ENCODE data around the gene INPP4B.

INPP4B gene

DNA sequence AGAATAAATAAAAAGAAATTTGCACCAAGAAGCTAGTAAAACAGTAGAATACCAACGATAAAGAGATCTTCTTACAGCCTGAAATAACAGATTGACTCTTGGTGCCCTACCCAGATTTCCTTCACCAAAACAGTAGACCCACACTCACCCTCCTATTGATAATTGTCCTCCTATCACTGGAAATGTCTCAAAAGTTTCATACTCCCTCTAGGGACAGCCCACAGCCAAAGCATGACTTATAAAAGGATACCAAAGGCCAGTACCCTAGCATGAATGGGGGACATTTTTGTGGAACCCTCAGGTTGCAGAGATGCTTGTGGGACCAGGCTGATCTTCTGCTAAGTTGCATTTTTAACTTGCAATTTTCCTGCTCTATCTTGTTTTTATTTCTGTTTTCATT lies 104.1 kb downstream of the INPP4B start:
- no peak for DNase-seq

- DNase-seq = no peak
Observed at GRCh38 chr4:142728233-142728632, 117.9 kb downstream of the INPP4B start.

GRCh38 chr4:142727149-142727548 lies 119.0 kb downstream of the INPP4B start:
- DNase-seq = no peak

GRCh38 chr4:142725886-142726285 lies 120.2 kb downstream of the INPP4B start:
- DNase-seq = no peak

GRCh38 chr4:142721187-142721586 lies 124.9 kb downstream of the INPP4B start:
- DNase-seq = no peak

- DNase-seq = no peak
Observed at GRCh38 chr4:142719854-142720541, 126.1 kb downstream of the INPP4B start.

- no peak for DNase-seq
Observed at GRCh38 chr4:142718981-142719380, 127.1 kb downstream of the INPP4B start.

- DNase-seq = no peak
Observed at GRCh38 chr4:142715727-142716126, 130.4 kb downstream of the INPP4B start.

DNA sequence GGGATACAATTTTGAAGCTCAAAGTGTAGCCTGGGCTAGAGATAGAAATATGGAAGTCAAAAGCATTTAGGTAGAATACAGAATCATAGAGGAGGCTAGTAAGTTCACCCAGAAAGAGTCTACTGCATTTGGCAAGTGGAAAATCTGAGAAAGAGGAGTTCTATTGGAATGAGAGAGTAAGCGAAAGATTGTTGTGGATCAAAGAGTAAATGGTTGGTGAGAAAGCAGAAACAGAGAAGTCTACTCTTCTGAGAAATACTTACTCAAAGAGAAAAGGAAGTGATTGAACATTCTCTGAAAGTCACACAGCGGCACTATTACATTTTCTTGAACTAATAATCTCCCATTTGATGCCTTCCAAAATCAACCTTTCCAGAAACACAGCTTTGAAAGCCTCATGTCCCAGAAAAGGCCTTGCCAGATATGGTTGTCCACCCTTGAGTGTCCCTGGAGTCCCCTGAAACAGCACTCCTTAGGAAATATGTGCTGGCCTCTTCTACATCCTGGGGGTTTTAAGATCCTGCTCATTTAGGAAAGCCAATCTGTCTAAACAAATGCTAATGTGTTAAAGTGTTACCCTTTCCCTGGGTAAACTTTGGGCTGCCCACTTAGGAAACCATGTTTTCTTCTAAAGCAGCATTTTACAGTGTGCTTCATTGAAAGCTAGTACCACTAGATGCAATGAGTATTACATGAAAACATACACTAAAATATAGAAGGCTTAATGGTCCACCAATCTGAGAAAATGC lies 132.6 kb downstream of the INPP4B start:
- no peak for DNase-seq

- DNase-seq = no peak
Observed at GRCh38 chr4:142708231-142708630, 137.9 kb downstream of the INPP4B start.

DNA sequence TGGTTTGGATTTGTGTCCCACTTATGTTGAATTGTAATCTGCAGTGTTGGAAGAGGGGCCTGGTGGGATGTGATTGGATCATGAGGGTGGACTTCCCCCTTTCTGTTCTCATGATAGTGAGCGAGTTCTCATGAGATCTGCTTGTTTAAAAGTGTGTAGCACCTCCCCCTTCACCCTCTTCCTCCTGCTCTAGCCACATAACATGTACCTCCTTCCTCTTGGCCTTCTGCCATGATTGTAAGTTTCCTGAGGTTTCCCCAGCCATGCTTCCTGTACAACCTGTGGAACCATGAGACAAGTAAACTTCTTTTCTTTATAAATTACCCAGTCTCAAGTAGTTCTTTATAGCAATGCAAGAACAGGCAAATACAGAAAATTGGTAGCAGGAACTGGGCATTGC lies 138.7 kb downstream of the INPP4B start:
- no peak for DNase-seq

GRCh38 chr4:142706381-142706780 lies 139.7 kb downstream of the INPP4B start:
- no peak for DNase-seq

GRCh38 chr4:142705820-142706219 lies 140.3 kb downstream of the INPP4B start:
- no peak for DNase-seq

GRCh38 chr4:142703694-142704309 lies 142.3 kb downstream of the INPP4B start:
- no peak for DNase-seq

GRCh38 chr4:142701017-142701416 lies 145.1 kb downstream of the INPP4B start:
- no peak for DNase-seq

DNA sequence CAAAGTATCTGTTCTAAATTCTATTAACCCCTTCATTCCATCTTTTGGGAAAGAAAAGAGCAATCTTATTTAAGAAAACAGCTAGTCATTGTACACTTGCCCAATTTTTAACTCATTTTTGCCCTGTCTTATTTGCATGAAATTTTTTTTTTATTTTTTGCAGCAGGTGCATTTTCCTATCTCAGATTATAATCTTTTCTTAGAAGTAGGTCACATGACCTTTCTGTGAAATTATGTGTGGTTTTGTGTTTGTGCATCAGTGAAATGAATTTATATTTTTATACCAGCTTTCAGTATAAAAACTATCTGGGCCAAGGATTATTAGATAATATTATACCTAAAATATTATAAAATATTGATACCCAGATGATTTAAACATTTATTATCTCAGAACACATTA lies 145.6 kb downstream of the INPP4B start:
- no peak for DNase-seq

- no peak for DNase-seq
Observed at GRCh38 chr4:142698552-142698951, 147.5 kb downstream of the INPP4B start.

GRCh38 chr4:142697928-142698327 lies 148.2 kb downstream of the INPP4B start:
- no peak for DNase-seq

GRCh38 chr4:142697320-142697719 lies 148.8 kb downstream of the INPP4B start:
- DNase-seq = no peak

DNA sequence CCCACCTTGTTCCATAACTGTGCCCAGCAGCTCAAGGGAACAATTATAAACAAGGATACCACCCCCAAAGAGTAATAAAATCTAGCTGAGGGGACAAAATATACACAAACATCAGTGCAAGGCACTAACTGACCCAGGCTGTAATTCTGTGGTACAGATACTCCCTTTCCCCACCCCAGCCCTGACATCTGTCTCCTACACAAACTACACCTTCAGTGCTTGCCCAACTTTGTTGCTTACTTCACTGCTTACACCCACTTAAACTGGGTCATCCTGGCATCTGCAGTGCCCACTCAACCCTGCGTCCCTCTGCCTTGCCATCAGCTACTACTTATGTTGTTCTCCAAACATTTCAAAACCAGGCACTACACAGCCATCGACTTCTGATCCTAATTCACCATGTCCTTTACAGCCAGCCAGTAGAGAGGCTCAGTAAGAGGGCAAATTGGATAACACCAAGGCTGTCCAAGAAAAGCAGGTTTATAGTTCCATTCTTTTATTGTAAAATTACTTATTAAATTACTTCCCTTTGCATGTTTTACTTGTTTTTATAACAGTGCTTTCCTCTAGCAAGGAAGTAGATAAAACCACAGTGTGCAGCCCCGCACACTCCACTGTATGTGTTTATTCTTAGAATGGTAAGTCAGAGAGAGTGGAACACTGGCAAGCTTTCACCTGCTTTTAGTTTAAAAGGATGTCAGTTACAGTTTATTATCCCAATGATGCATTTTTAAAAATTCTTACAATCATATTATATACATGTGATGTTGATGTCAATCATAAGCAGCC lies 149.6 kb downstream of the INPP4B start:
- DNase-seq = no peak

- DNase-seq = peak in 1 of 56 donors; percentile 18
Observed at GRCh38 chr4:142690406-142691163, 155.5 kb downstream of the INPP4B start.

Data from nucleus accumbens (tissue), 56 donors.